Lower leg skin (tissue), 3 donors: Measurements from ENCODE around the gene CAND1.

ENCODE experiments used
- POLR2A ChIP-seq, 2 donors: fragments of 450-650 bp; IDR thresholded peaks; one replicate each; pipeline ENCODE4 v1.6.1; 2016 to 2017; ENCODE audit warnings: antibody characterized with exemption in 2 of 2, mild to moderate bottlenecking in 1 of 2, moderate library complexity in 1 of 2
- TF ChIP-seq, protein P1 (sequence below), 3 donors: fragments of 450-650 bp; IDR thresholded peaks; one replicate each; pipeline ENCODE4 v1.5.1; 2016; ENCODE audit warnings: antibody characterized with exemption in 3 of 3, mild to moderate bottlenecking in 3 of 3, moderate library complexity in 2 of 3

DNA sequence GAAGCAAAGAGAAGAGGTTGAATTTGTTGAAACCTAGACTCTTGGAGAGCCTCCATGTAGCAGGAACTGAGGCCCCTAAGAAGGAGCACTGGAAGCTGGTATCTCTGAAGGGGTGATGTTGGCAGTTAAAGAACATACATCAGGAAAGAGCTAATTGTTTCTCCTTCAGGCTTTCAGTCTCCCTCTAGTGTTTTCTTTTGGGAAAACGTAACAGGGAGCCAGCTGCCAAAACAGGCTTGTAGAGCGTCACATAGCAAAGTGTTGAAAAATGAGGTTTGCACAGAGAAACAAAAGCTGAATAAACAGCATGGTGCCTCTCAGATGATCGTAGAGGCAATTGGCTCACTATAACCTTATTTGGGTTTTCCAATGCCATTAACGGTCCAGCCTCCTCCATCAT, 46.9 kb upstream of the CAND1 start:
- TF ChIP-seq, protein P1, sequence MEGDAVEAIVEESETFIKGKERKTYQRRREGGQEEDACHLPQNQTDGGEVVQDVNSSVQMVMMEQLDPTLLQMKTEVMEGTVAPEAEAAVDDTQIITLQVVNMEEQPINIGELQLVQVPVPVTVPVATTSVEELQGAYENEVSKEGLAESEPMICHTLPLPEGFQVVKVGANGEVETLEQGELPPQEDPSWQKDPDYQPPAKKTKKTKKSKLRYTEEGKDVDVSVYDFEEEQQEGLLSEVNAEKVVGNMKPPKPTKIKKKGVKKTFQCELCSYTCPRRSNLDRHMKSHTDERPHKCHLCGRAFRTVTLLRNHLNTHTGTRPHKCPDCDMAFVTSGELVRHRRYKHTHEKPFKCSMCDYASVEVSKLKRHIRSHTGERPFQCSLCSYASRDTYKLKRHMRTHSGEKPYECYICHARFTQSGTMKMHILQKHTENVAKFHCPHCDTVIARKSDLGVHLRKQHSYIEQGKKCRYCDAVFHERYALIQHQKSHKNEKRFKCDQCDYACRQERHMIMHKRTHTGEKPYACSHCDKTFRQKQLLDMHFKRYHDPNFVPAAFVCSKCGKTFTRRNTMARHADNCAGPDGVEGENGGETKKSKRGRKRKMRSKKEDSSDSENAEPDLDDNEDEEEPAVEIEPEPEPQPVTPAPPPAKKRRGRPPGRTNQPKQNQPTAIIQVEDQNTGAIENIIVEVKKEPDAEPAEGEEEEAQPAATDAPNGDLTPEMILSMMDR (IDR thresholded peaks at IDR 0.05): no peak
- no peak for TF ChIP-seq POLR2A (IDR thresholded peaks at IDR 0.05)
